Activated CD8-positive, alpha-beta T cell treated with anti-CD3 and anti-CD28 coated beads, Interleukin-2, amount 10 ng/mL, durations not matched to agents 7 days and 5 days (primary cell): Measurements from ENCODE around the gene HTR1B. TPM values are rescaled to one million over a fixed set of nuclear protein-coding genes. Genes with fewer than 3 reads are reported as not detected.

Experiments
- ATAC-seq: fragments of 150-1000 bp; cut with Tn5 transposase; one replicate; pipeline ENCODE4 v1.10.0; 2021; ENCODE audit warnings: moderate library complexity
- CTCF ChIA-PET: fragments of 350-600 bp; sonication (Branson Sonifier 250); formaldehyde crosslinking; loops from one replicate; lab custom pipeline; 2021; ENCODE audit warnings: antibody characterized with exemption; lab: Charles Lee
- POLR2A ChIA-PET: fragments of 350-600 bp; sonication (Branson Sonifier 250); formaldehyde crosslinking; loops from one replicate; lab custom pipeline; 2021; ENCODE audit warnings: antibody characterized with exemption; lab: Charles Lee
- DNase-seq: peaks from one replicate; pipeline ENCODE4 v3.0.0-alpha.2; 2020
- H3K27ac Mint-ChIP-seq: one replicate; pipeline ENCODE4 v1.8.0; 2021; ENCODE audit warnings: mild to moderate bottlenecking, mixed read lengths
- H3K27me3 Mint-ChIP-seq: one replicate; pipeline ENCODE4 v1.8.0; 2021; ENCODE audit warnings: low read depth, mixed read lengths
- H3K36me3 Mint-ChIP-seq: one replicate; pipeline ENCODE4 v1.8.0; 2021; ENCODE audit warnings: low read depth, mixed read lengths
- H3K4me1 Mint-ChIP-seq: one replicate; pipeline ENCODE4 v1.8.0; 2021; ENCODE audit warnings: low read depth, mixed read lengths
- H3K4me3 Mint-ChIP-seq: one replicate; pipeline ENCODE4 v1.8.0; 2021; ENCODE audit warnings: mild to moderate bottlenecking, mixed read lengths
- H3K9me3 Mint-ChIP-seq: one replicate; pipeline ENCODE4 v1.8.0; 2022; ENCODE audit warnings: mixed read lengths; ENCODE audit not compliant: insufficient read depth
- total RNA-seq, 2 experiments: library from RNA; stranded (reverse); gene quantifications; one replicate each; pipeline ENCODE4 v1.2.3, GENCODE V29; 2021

The HTR1B gene
- total RNA-seq, 2 experiments from 2014 or later: not detected

DNA sequence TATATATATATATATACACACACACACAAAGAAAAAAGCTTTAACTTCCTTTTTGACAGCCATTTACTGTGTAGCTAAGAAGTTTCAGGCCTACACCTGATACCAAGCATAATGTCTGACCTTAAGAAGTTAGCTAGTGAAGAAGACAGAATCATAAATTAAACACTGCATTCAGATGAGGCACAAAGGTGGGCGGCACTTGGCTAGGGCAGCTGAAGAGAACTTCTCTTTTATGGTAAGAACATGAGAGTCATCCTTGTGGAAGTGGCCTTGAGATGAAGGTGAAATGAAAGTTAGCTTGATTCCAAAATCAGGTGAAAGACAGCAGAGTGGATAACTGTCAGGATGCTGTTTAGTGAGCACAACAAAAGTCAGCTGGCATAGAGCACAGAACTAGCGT, 46.5 kb downstream of the HTR1B start:
- Mint-ChIP-seq H3K36me3 (no peaks in the 10 kb centered on the region), H3K27me3 (no peaks in the 10 kb centered on the region), H3K9me3 (no peaks in the 10 kb centered on the region), H3K27ac (no peak overlapping the region), H3K4me3 (no peak overlapping the region), H3K4me1 (no peaks in the 10 kb centered on the region)
- POLR2A ChIA-PET: no interaction called here
- ATAC-seq (no peak), DNase-seq (no peak)
- CTCF ChIA-PET: no interaction called here

DNA sequence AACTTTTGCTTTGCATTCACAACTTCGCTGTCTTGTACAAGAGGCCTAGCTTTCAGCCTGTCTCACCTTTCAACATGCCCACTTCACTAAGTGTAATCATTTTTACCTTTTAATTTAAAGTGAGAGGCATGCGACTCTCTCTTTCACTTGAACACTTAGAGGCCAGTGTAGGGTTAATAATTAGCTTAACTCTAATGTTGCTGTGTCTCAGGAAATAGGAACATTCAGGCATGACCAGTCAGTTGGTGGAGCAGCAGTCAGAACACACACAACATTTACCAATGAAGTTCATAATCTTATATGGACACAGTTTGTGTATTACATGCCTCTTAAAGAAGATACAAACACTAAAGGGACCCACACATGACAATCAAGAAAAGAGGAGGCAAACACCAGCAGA, 47.6 kb downstream of the HTR1B start:
- no peaks in the 10 kb centered on the region for H3K9me3 Mint-ChIP-seq
- no peak overlapping the region for H3K27ac Mint-ChIP-seq
- no peak overlapping the region for H3K4me3 Mint-ChIP-seq
- no peaks in the 10 kb centered on the region for H3K36me3 Mint-ChIP-seq
- no peak for ATAC-seq
- DNase-seq: no peak
- no peaks in the 10 kb centered on the region for H3K27me3 Mint-ChIP-seq
- POLR2A ChIA-PET: interaction anchor here (0.7 kb wide), 1 partner anchor 41 kb away, joined by 3 read pairs; no protein-coding TSS in a partner anchor
- no peaks in the 10 kb centered on the region for H3K4me1 Mint-ChIP-seq
- CTCF ChIA-PET: no interaction called here

Other genes with a start within 250 kb of the HTR1B start
- not detected for gene MEI4, start 189.5 kb upstream of the HTR1B start, total RNA-seq